Smooth muscle cell (in vitro differentiated cells): ENCODE results near the gene ARFGAP2. TPM values are rescaled to one million over a fixed set of nuclear protein-coding genes. Genes with fewer than 3 reads are reported as not detected.
A peak's percentile ranks its signal among the peaks of the same experiment; 100 is the strongest.

Experiments
- DNase-seq: peaks from one replicate; lab custom pipeline; 2025; ENCODE audit not compliant: unreplicated experiment; lab: John Stamatoyannopoulos, UW
- H2AFZ ChIP-seq: fragments of 200-600 bp; sonication (generic); 2 replicates; pipeline ENCODE4 v1.6.0; 2016; ENCODE audit warnings: antibody characterized with exemption, low read depth, mild to moderate bottlenecking
- H3F3A ChIP-seq: fragments of 200-600 bp; sonication (generic); 2 replicates; pipeline ENCODE4 v1.6.0; 2017; ENCODE audit warnings: antibody characterized with exemption, low read depth
- H3K27ac ChIP-seq: fragments of 200-600 bp; sonication (generic); 2 replicates; pipeline ENCODE4 v1.5.1; 2016; ENCODE audit warnings: low read depth, mild to moderate bottlenecking
- H3K27me3 ChIP-seq: fragments of 200-600 bp; sonication (generic); 2 replicates; pipeline ENCODE4 v1.6.1; 2016; ENCODE audit warnings: low read depth, mild to moderate bottlenecking
- H3K36me3 ChIP-seq: fragments of 200-600 bp; sonication (generic); 2 replicates; pipeline ENCODE4 v1.5.1; 2016; ENCODE audit warnings: low read depth
- H3K4me1 ChIP-seq: fragments of 200-600 bp; sonication (generic); 2 replicates; pipeline ENCODE4 v1.5.1; 2016; ENCODE audit warnings: low read depth
- H3K4me2 ChIP-seq: fragments of 200-600 bp; sonication (generic); 2 replicates; pipeline ENCODE4 v1.6.0; 2016; ENCODE audit warnings: mild to moderate bottlenecking
- H3K4me3 ChIP-seq: fragments of 200-600 bp; sonication (generic); 2 replicates; pipeline ENCODE4 v1.5.1; 2016; ENCODE audit warnings: mild to moderate bottlenecking
- H3K79me2 ChIP-seq: fragments of 200-600 bp; sonication (generic); 2 replicates; pipeline ENCODE4 v1.6.0; 2016; ENCODE audit warnings: low read depth, mild to moderate bottlenecking
- H3K9ac ChIP-seq: fragments of 200-600 bp; sonication (generic); 2 replicates; pipeline ENCODE4 v1.6.0; 2016; ENCODE audit warnings: low read depth
- H3K9me3 ChIP-seq: fragments of 200-600 bp; sonication (generic); replicated peaks from 2 replicates; pipeline ENCODE4 v1.5.1; 2016; ENCODE audit warnings: low read depth
- H4K20me1 ChIP-seq: fragments of 200-600 bp; sonication (generic); 2 replicates; pipeline ENCODE4 v1.6.0; 2016; ENCODE audit warnings: low read depth
- WGBS: methylation state at CpG from one replicate; pipeline ENCODE4 v1.1.7; 2016; ENCODE audit warnings: low lambda C conversion rate; 5-methylcytosine and 5-hydroxymethylcytosine counted together
- polyA plus RNA-seq: library from polyadenylated mRNA; unstranded; fragments of >200 nt; fragmentation: Nextera tagmentation; extraction: Ambion mirVana; gene quantifications from 2 replicates; pipeline ENCODE4 v1.2.1, GENCODE V29; 2016
- total RNA-seq: library from RNA; depleted of rRNA; stranded (reverse); fragments of >200 nt; gene quantifications from 2 replicates; pipeline ENCODE4 v1.2.3, GENCODE V29; 2014
- TF ChIP-seq, protein P1 (sequence below): fragments of 200-600 bp; sonication (generic); IDR thresholded peaks from 2 replicates; pipeline ENCODE4 v1.5.1; 2017; ENCODE audit warnings: borderline replicate concordance, mild to moderate bottlenecking, antibody characterized with exemption; ENCODE audit not compliant: insufficient read depth, poor library complexity, severe bottlenecking

The ARFGAP2 gene
- total and polyA plus RNA-seq, 2 experiments from 2014 or later: 58.6 to 76.5 TPM

GRCh38 chr11:47147250-47147649 lies 29.4 kb downstream of the ARFGAP2 start:
- no peak for DNase-seq
- no peaks in the 10 kb centered on the region for H3K36me3 ChIP-seq
- H3K4me2 ChIP-seq: no peak overlapping the region
- H3K4me1 ChIP-seq: no peaks in the 10 kb centered on the region
- no peaks in the 10 kb centered on the region for H3K9me3 ChIP-seq
- no peaks in the 10 kb centered on the region for H3K79me2 ChIP-seq
- peaks cover 4% of the 10 kb centered on the region for H3F3A ChIP-seq
- H2AFZ ChIP-seq: no peak overlapping the region
- TF ChIP-seq, protein P1, sequence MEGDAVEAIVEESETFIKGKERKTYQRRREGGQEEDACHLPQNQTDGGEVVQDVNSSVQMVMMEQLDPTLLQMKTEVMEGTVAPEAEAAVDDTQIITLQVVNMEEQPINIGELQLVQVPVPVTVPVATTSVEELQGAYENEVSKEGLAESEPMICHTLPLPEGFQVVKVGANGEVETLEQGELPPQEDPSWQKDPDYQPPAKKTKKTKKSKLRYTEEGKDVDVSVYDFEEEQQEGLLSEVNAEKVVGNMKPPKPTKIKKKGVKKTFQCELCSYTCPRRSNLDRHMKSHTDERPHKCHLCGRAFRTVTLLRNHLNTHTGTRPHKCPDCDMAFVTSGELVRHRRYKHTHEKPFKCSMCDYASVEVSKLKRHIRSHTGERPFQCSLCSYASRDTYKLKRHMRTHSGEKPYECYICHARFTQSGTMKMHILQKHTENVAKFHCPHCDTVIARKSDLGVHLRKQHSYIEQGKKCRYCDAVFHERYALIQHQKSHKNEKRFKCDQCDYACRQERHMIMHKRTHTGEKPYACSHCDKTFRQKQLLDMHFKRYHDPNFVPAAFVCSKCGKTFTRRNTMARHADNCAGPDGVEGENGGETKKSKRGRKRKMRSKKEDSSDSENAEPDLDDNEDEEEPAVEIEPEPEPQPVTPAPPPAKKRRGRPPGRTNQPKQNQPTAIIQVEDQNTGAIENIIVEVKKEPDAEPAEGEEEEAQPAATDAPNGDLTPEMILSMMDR: no peak
- no peak overlapping the region for H3K9ac ChIP-seq
- H4K20me1 ChIP-seq: peaks cover 12% of the 10 kb centered on the region
- no peaks in the 10 kb centered on the region for H3K27me3 ChIP-seq
- no peak overlapping the region for H3K4me3 ChIP-seq
- H3K27ac ChIP-seq: no peak overlapping the region
- WGBS: 79% methylated on average over 2 of the region's 2 CpGs

- Histone ChIP-seq H3K27ac (no peak overlapping the region), H3K27me3 (no peaks in the 10 kb centered on the region), H3K4me2 (no peak overlapping the region), H3K36me3 (no peaks in the 10 kb centered on the region), H3F3A (peaks cover 4% of the 10 kb centered on the region), H4K20me1 (peaks cover 12% of the 10 kb centered on the region), H2AFZ (no peak overlapping the region), H3K4me1 (no peaks in the 10 kb centered on the region), H3K9ac (no peak overlapping the region), H3K79me2 (no peaks in the 10 kb centered on the region), H3K9me3 (no peaks in the 10 kb centered on the region), H3K4me3 (no peak overlapping the region)
- WGBS: 97% methylated on average over 3 of the region's 3 CpGs
- TF ChIP-seq, protein P1: no peak
- no peak for DNase-seq
Measured at GRCh38 chr11:47144541-47144940, 32.1 kb downstream of the ARFGAP2 start.

GRCh38 chr11:47143322-47143721 lies 33.4 kb downstream of the ARFGAP2 start:
- DNase-seq: no peak
- TF ChIP-seq, protein P1: no peak
- H3K4me2 ChIP-seq: peak overlapping the region; percentile 57
- H2AFZ ChIP-seq: no peak overlapping the region
- WGBS: 5% methylated on average over 3 of the region's 3 CpGs
- no peaks in the 10 kb centered on the region for H3K79me2 ChIP-seq
- no peaks in the 10 kb centered on the region for H3K4me1 ChIP-seq
- no peaks in the 10 kb centered on the region for H3K36me3 ChIP-seq
- no peak overlapping the region for H3K4me3 ChIP-seq
- H3K27ac ChIP-seq: peak overlapping the region; percentile 24
- peaks cover 4% of the 10 kb centered on the region for H3F3A ChIP-seq
- H3K9ac ChIP-seq: no peak overlapping the region
- no peaks in the 10 kb centered on the region for H3K27me3 ChIP-seq
- H3K9me3 ChIP-seq: no peaks in the 10 kb centered on the region
- peaks cover 12% of the 10 kb centered on the region for H4K20me1 ChIP-seq

- H4K20me1 ChIP-seq: peaks cover 23% of the 10 kb centered on the region
- H3K9ac ChIP-seq: no peak overlapping the region
- DNase-seq: no peak
- no peak overlapping the region for H2AFZ ChIP-seq
- WGBS: 93% methylated on average over 4 of the region's 4 CpGs
- H3F3A ChIP-seq: peaks cover 4% of the 10 kb centered on the region
- H3K4me3 ChIP-seq: no peak overlapping the region
- H3K9me3 ChIP-seq: no peaks in the 10 kb centered on the region
- no peaks in the 10 kb centered on the region for H3K79me2 ChIP-seq
- no peak overlapping the region for H3K4me2 ChIP-seq
- no peaks in the 10 kb centered on the region for H3K27me3 ChIP-seq
- no peaks in the 10 kb centered on the region for H3K4me1 ChIP-seq
- H3K36me3 ChIP-seq: no peaks in the 10 kb centered on the region
- no peak overlapping the region for H3K27ac ChIP-seq
- TF ChIP-seq, protein P1: no peak
Measured at GRCh38 chr11:47139878-47140277, 36.8 kb downstream of the ARFGAP2 start.
